HCT116 (cell line): ENCODE measurements around the gene APP. TPM values are rescaled to one million over a fixed set of nuclear protein-coding genes. Genes with fewer than 3 reads are reported as not detected.

Source experiments
- ATAC-seq: fragments of 200-7000 bp; cut with Tn5 transposase; 2 replicates; pipeline ENCODE4 v1.9.1; 2020; ENCODE audit warnings: mild to moderate bottlenecking, moderate library complexity
- BruUV-seq: library from RNA; stranded (reverse); fragments of 400-500 nt; replicated peaks from 2 replicates; lab custom pipeline; 2021; lab: Mats Ljungman, UMichigan
- CTCF ChIA-PET: fragments of 300-600 bp; sonication (Branson Sonifier 250); formaldehyde crosslinking; loops from one replicate; lab custom pipeline; 2021; ENCODE audit warnings: antibody characterized with exemption; lab: Charles Lee
- POLR2A ChIA-PET: fragments of 300-600, 350-600 bp; sonication (Branson Sonifier 250); formaldehyde crosslinking; loops from one replicate; lab custom pipeline; 2021; ENCODE audit warnings: antibody characterized with exemption; lab: Charles Lee
- RAD21 ChIA-PET, 2 experiments: fragments of 300-600 bp; sonication (Branson Sonifier 250); formaldehyde crosslinking; loops; one replicate each; lab custom pipeline; 2023; ENCODE audit warnings: low total read pairs in 2 of 2; ENCODE audit not compliant: uncharacterized antibody in 2 of 2, unreplicated experiment in 2 of 2, low non-redundant PET in 1 of 2; lab: Charles Lee
- DNase-seq: peaks from one replicate; pipeline ENCODE4 v3.0.0-alpha.2; 2010; ENCODE audit warnings: low read depth, low spot score
- H2AFZ ChIP-seq: fragments of 200-600 bp; shearing (Covaris generic), sonication (generic); 2 replicates; pipeline ENCODE4 v1.6.1; 2017; ENCODE audit warnings: low read depth, mixed run types, mixed read lengths, antibody characterized with exemption, low read length; ENCODE audit not compliant: poor library complexity, severe bottlenecking
- H3K27ac ChIP-seq: 2 replicates; pipeline ENCODE4 v1.5.1; 2012; ENCODE audit warnings: low read depth, low read length
- H3K27me3 ChIP-seq: fragments of 200-600 bp; sonication (generic); 2 replicates; pipeline ENCODE4 v1.6.1; 2016; ENCODE audit warnings: mixed run types, low read length, mixed read lengths; ENCODE audit not compliant: insufficient read depth
- H3K36me3 ChIP-seq, 2 experiments: fragments of 200-500 bp in 1 of 2; fragments of 200-600 bp in 1 of 2; sonication (Bioruptor generic) in 1 of 2; sonication (generic) in 1 of 2; 2 replicates each; pipeline versions ENCODE4 v1.5.1 to v1.6.1; 2014 to 2016; ENCODE audit warnings: low read length in 2 of 2, inconsistent platforms in 1 of 2, mixed read lengths in 1 of 2, mixed run types in 1 of 2; ENCODE audit not compliant: insufficient read depth in 2 of 2, control insufficient read depth in 1 of 2
- H3K4me1 ChIP-seq, 2 experiments: fragments of 200-600 bp in 1 of 2; sonication (generic) in 1 of 2; 2 replicates each; pipeline versions ENCODE4 v1.5.1 to v1.6.1; 2012 to 2017; ENCODE audit warnings: low read length in 2 of 2, inconsistent platforms in 1 of 2, mild to moderate bottlenecking in 1 of 2, mixed read lengths in 1 of 2, mixed run types in 1 of 2, moderate library complexity in 1 of 2; ENCODE audit not compliant: insufficient read depth in 2 of 2, control insufficient read depth in 1 of 2
- H3K4me2 ChIP-seq: fragments of 200-600 bp; sonication (generic); 2 replicates; pipeline ENCODE4 v1.6.1; 2017; ENCODE audit warnings: mixed run types, low read length, mixed read lengths
- H3K4me3 ChIP-seq, 2 experiments: fragments of 200-600 bp in 1 of 2; sonication (generic) in 1 of 2; replicated peaks in 1 of 2; 2 replicates each; pipeline ENCODE4 v1.5.1; 2011 to 2016; ENCODE audit warnings: low read length in 2 of 2, control low read depth in 1 of 2, low read depth in 1 of 2, mild to moderate bottlenecking in 1 of 2, mixed read lengths in 1 of 2, mixed run types in 1 of 2
- H3K79me2 ChIP-seq: fragments of 200-600 bp; sonication (generic); 2 replicates; pipeline ENCODE4 v1.6.1; 2017; ENCODE audit warnings: mild to moderate bottlenecking, mixed run types, low read length, moderate library complexity, mixed read lengths; ENCODE audit not compliant: insufficient read depth
- H3K9ac ChIP-seq: fragments of 200-600 bp; sonication (generic); 2 replicates; pipeline ENCODE4 v1.6.1; 2016; ENCODE audit warnings: low read length, mixed read lengths
- H3K9me2 ChIP-seq: fragments of 200-600 bp; sonication (generic), shearing (Covaris generic); 2 replicates; pipeline ENCODE4 v1.6.1; 2017; ENCODE audit warnings: mixed run types, mild to moderate bottlenecking, moderate library complexity; ENCODE audit not compliant: insufficient read depth
- H3K9me3 ChIP-seq, 2 experiments: fragments of 200-500 bp in 1 of 2; fragments of 200-600 bp in 1 of 2; sonication (Bioruptor generic) in 1 of 2; sonication (generic) in 1 of 2; 2 replicates each; pipeline ENCODE4 v1.6.1; 2014 to 2017; ENCODE audit warnings: low read length in 2 of 2, mixed read lengths in 2 of 2, inconsistent platforms in 1 of 2, low read depth in 1 of 2, mild to moderate bottlenecking in 1 of 2, mixed run types in 1 of 2, moderate library complexity in 1 of 2; ENCODE audit not compliant: control insufficient read depth in 1 of 2, insufficient read depth in 1 of 2
- H4K20me1 ChIP-seq: fragments of 200-600 bp; sonication (generic), shearing (Covaris generic); 2 replicates; pipeline ENCODE4 v1.6.1; 2017; ENCODE audit warnings: mixed run types, mild to moderate bottlenecking, moderate library complexity; ENCODE audit not compliant: insufficient read depth
- CEBPB ChIP-seq: IDR thresholded peaks from 2 replicates; pipeline ENCODE4 v1.6.1; 2012; ENCODE audit warnings: low read depth
- EZH2 ChIP-seq: fragments of 200-600 bp; sonication (generic); IDR thresholded peaks from 2 replicates; pipeline ENCODE4 v1.6.1; 2017; ENCODE audit warnings: antibody characterized with exemption, mixed run types
- EZH2phosphoT487 ChIP-seq: fragments of 200-600 bp; IDR thresholded peaks from 2 replicates; pipeline ENCODE4 v1.6.1; 2018; ENCODE audit warnings: antibody characterized with exemption, borderline replicate concordance
- JUND ChIP-seq: IDR thresholded peaks from 2 replicates; pipeline ENCODE4 v1.6.1; 2012
- SRF ChIP-seq: IDR thresholded peaks from 2 replicates; pipeline ENCODE4 v1.6.1; 2012; ENCODE audit warnings: low read depth
- YY1 ChIP-seq: IDR thresholded peaks from 2 replicates; pipeline ENCODE4 v1.6.1; 2011; ENCODE audit warnings: low read length, low read depth, moderate library complexity, mild to moderate bottlenecking; ENCODE audit not compliant: insufficient replicate concordance; ENCODE audit errors: extremely low read depth
- ZFX ChIP-seq: fragments of 450-650 bp; IDR thresholded peaks from 2 replicates; pipeline ENCODE4 v1.6.1; 2017
- ZNF274 ChIP-seq: fragments of 200-500 bp; sonication (Bioruptor generic); IDR thresholded peaks from 2 replicates; pipeline ENCODE4 v1.6.1; 2014; ENCODE audit warnings: mild to moderate bottlenecking, low read depth, low read length, inconsistent platforms
- intact Hi-C: fragments of 100-400 bp; cut with micrococcal nuclease; formaldehyde crosslinking; loops from 2 replicates; pipeline ENCODE4 v1.10.0; 2022
- total RNA-seq: library from RNA; stranded (reverse); gene quantifications from one replicate; pipeline ENCODE4 v1.2.1, GENCODE V29; 2021; ENCODE audit not compliant: unreplicated experiment
- TF ChIP-seq, protein P1 (sequence below): IDR thresholded peaks from 2 replicates; pipeline ENCODE4 v1.6.1; 2012
- TF ChIP-seq, protein P2 (sequence below): IDR thresholded peaks from 2 replicates; pipeline ENCODE4 v1.6.1; 2011; ENCODE audit warnings: mild to moderate bottlenecking, low read length, moderate library complexity; ENCODE audit not compliant: insufficient replicate concordance; ENCODE audit errors: extremely low read depth
- TF ChIP-seq, protein P3 (sequence below): IDR thresholded peaks from 2 replicates; pipeline ENCODE4 v1.6.1; 2012

The APP gene
- total RNA-seq, 1 experiment from 2014 or later: 267 TPM

DNA sequence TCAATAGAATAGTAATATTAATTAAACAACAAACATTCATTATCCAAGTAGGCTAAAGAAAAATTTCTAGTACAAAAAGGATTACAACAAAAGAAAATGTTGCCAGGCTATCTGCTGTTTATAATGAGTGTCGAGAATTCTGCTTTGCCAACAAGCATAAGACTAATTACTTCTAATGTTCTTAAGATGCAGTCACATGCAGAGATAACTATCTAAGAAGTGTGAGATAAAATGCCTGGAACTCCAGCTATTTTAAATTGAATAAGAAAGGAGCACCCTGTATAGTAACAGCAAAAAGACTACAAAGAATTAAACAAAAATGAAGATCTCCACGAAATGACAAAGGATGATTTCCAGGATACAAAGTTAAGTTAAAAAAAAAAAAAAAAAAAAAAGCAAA is 59.9 kb downstream of the APP start:
- no peak for TF ChIP-seq EZH2phosphoT487
- TF ChIP-seq, protein P1, sequence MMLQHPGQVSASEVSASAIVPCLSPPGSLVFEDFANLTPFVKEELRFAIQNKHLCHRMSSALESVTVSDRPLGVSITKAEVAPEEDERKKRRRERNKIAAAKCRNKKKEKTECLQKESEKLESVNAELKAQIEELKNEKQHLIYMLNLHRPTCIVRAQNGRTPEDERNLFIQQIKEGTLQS: no peak
- no peak for TF ChIP-seq JUND
- no peak for TF ChIP-seq CEBPB
- TF ChIP-seq ZFX: no peak
- no peak for TF ChIP-seq ZNF274
- TF ChIP-seq, protein P2, sequence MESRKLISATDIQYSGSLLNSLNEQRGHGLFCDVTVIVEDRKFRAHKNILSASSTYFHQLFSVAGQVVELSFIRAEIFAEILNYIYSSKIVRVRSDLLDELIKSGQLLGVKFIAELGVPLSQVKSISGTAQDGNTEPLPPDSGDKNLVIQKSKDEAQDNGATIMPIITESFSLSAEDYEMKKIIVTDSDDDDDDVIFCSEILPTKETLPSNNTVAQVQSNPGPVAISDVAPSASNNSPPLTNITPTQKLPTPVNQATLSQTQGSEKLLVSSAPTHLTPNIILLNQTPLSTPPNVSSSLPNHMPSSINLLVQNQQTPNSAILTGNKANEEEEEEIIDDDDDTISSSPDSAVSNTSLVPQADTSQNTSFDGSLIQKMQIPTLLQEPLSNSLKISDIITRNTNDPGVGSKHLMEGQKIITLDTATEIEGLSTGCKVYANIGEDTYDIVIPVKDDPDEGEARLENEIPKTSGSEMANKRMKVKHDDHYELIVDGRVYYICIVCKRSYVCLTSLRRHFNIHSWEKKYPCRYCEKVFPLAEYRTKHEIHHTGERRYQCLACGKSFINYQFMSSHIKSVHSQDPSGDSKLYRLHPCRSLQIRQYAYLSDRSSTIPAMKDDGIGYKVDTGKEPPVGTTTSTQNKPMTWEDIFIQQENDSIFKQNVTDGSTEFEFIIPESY: no peak
- TF ChIP-seq, protein P3, sequence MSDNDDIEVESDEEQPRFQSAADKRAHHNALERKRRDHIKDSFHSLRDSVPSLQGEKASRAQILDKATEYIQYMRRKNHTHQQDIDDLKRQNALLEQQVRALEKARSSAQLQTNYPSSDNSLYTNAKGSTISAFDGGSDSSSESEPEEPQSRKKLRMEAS: no peak
- TF ChIP-seq SRF: no peak
- no peak for TF ChIP-seq EZH2
- no peak for TF ChIP-seq YY1
- POLR2A ChIA-PET: no interaction called here
- DNase-seq: no peak

More for the DNA sequence above, 59.9 kb downstream of the APP start:
- ChIA-PET CTCF (no interaction called here), RAD21 (no interaction called here)
- Histone ChIP-seq H3K9me2 (no peaks in the 10 kb centered on the region), H3K4me1 (peaks cover 0 to 5% of the 10 kb centered on the region in 2 experiments; a peak in 2 of 4 replicates), H3K27me3 (no peaks in the 10 kb centered on the region), H3K27ac (no peak overlapping the region), H3K79me2 (peaks cover 75% of the 10 kb centered on the region), H3K9ac (no peak overlapping the region), H3K9me3 (no peaks in the 10 kb centered on the region), H4K20me1 (no peaks in the 10 kb centered on the region), H3K4me2 (no peak overlapping the region), H3K4me3 (no peak overlapping the region), H3K36me3 (peaks cover 2 to 7% of the 10 kb centered on the region in 2 experiments; a peak in 2 of 4 replicates), H2AFZ (no peak overlapping the region)
- no peak for ATAC-seq
- intact Hi-C loops: no loop called here
- BruUV-seq: no TSS peak
